LNCaP clone FGC (cell line): ENCODE results near the gene PPP2R2B.

Experiments
- DNase-seq: peaks from one replicate; pipeline ENCODE4 v3.0.0-alpha.2; 2011; ENCODE audit warnings: low read depth
- H3K4me3 ChIP-seq: 2 replicates; pipeline ENCODE4 v1.5.1; 2011; ENCODE audit warnings: mild to moderate bottlenecking, low read depth, low read length, control low read depth
- TF ChIP-seq, protein P1 (sequence below): IDR thresholded peaks from 2 replicates; pipeline ENCODE4 v1.5.1; 2012; ENCODE audit warnings: mild to moderate bottlenecking; ENCODE audit not compliant: control insufficient read depth, insufficient read depth; ENCODE audit errors: extremely low read depth

The PPP2R2B gene

DNA sequence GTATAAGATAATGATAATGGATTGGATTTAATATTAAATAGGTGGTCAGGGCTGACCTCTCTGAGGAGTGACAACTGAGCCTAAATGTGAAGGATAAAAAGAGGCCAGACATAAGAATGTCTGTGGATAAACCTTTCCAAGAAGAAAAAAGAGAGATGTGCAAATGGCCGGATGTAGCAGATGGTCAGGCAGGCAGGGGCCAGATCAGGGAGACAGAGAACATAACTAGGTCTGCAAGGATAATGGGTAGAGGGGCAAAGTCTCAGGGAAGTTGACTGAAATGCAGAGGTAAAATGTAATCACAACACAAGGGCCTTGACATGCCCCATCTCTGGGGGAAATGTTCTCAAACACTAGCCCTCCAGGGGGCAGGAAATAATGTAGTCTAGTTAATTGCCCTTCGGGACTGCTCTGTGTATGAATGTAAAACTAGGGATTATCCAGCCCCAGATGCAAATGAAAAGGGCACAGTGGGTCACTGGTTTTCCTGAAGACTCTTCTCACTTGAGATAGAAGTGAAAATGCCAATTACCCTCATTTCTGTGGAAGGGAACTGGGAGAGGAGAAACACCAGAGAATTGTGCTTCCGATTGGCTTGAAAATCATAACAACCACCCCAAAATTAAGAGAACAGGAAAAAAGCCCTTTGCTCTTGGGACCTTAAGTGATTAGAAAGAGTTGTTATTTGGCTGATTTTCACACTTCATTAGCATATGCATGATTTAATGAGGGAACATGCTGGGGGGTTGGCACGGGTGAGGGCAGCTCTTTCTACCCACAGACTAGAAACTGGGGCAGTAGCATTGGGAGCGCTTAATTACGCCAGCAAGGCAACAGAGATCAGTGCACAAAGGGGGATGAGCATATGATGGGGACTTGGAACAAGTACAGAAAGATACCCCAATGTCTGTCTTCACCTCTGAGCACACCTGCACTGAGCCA is 88.6 kb downstream of the PPP2R2B start:
- no peak overlapping the region for H3K4me3 ChIP-seq
- DNase-seq, result no peak
- TF ChIP-seq, protein P1, sequence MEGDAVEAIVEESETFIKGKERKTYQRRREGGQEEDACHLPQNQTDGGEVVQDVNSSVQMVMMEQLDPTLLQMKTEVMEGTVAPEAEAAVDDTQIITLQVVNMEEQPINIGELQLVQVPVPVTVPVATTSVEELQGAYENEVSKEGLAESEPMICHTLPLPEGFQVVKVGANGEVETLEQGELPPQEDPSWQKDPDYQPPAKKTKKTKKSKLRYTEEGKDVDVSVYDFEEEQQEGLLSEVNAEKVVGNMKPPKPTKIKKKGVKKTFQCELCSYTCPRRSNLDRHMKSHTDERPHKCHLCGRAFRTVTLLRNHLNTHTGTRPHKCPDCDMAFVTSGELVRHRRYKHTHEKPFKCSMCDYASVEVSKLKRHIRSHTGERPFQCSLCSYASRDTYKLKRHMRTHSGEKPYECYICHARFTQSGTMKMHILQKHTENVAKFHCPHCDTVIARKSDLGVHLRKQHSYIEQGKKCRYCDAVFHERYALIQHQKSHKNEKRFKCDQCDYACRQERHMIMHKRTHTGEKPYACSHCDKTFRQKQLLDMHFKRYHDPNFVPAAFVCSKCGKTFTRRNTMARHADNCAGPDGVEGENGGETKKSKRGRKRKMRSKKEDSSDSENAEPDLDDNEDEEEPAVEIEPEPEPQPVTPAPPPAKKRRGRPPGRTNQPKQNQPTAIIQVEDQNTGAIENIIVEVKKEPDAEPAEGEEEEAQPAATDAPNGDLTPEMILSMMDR, result no peak

DNA sequence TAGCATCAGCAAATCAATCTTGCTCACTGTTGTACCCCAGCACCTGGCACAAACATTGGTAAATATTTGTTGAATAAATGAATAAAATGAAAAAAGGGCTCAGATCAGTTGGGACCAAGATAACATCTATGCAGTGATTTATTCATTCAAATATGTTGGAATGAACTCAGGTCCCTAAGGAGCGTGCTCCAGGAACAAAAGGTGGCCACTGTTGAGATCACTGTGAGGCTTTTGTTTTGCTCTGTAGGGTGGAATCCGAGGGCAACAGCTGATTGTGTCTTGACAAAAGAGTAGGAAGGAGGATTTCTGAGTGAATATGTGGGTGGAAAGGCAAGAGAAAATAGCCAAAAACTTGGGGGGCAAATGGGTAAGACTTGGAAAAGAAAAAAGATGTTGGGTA is 89.7 kb downstream of the PPP2R2B start:
- TF ChIP-seq, protein P1, result no peak
- H3K4me3 ChIP-seq, result no peak overlapping the region

DNA sequence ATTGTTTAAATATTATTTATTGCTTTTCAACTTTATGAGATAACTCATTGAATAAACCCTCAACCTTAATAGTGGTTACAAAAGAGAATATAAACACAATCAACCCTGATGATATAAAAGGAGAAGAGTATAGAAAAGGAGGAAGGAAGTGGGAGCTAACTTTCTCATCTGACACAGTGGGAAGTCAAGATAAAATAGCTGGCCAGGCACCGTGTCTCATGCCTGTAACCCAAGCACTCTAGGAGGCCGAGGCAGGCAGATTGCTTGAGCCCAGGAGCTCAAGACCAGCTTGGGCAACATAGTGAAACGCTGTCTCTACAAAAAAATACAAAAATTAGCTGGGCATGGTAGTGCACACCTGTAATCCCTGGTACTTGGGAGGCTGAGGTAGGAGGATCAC is 93.5 kb downstream of the PPP2R2B start:
- H3K4me3 ChIP-seq, result no peak overlapping the region
- TF ChIP-seq, protein P1, result no peak
- DNase-seq, result no peak

More for the DNA sequence above, 89.7 kb downstream of the PPP2R2B start:
- no peak for DNase-seq

DNA sequence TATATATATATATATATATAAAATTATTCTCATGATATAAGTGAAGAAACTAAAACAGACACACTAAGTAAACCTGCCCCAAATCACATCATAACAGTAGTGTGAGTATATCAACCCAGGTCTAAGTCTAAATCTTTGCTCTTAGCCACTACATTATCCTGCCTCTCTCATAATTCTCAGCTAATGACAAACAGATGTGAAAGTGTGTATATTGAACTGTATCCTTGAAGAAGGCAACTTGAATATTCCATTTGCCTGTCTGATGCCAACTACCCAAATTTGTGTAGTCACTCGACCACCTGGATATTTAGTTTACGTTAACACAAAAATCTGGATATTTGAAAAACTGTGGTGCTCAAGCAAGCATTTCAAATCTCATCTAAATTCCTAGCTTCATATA is 97.4 kb downstream of the PPP2R2B start:
- TF ChIP-seq, protein P1, result no peak
- no peak for DNase-seq
- no peak overlapping the region for H3K4me3 ChIP-seq

DNA sequence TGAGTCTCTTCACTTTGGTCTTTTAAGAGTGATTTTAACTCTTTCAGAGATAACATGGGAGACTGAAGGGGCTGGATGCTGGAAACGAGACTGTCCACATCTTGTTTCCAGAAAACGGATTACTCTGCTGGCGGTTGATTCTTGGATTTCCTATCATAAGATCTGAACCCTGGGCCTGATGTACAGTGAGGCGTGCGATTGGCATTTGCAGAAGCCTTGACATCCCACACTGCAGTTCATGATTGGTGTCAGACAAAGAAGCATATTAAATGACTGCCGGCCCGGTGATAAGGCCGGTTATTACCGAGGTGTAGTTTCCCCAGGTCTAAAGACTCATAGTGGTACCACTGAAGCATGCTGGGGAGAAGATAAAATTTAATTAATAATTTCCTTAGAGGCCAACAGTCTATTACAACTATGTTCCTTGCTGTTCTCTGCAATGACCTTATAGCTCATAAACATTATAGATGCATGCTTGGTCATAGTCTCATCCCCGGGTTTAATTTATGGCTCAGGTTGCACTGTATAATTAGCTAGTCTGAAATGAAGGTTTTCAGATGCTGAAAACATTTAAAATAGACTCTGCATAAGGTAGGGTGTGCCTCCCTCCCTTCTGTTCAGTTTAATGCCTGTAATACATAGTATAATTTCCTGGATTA is 99.2 kb downstream of the PPP2R2B start:
- H3K4me3 ChIP-seq, result no peak overlapping the region
- TF ChIP-seq, protein P1, result no peak
- DNase-seq, result no peak

DNA sequence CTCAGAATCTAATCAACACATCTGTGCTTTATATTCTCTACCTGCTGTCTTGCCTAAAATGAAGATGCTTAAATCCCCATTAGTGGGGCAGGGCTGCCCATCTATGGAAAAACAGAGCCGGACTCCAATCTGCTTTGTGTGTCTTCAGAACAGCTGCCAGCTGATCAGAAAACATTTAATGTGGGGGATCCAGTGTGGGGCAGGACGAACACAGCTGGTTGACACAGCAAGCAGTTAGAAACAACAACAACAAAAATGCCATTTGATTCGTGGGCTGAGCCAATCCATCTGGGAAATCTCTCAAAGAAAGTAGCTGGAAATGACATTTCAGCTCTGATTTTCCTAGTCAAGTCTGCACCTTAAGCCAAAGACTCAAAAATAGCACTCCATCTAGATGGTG is 99.8 kb downstream of the PPP2R2B start:
- TF ChIP-seq, protein P1, result no peak
- no peak for DNase-seq
- no peak overlapping the region for H3K4me3 ChIP-seq
